Forelimb muscle (tissue), 1 donor: ENCODE data around the gene SMPX. TPM values are rescaled to one million over a fixed set of nuclear protein-coding genes. Genes with fewer than 3 reads are reported as not detected.

Experiments
- DNase-seq: peaks from one replicate; pipeline ENCODE4 v3.0.0-alpha.2; 2013; ENCODE audit warnings: low read depth
- polyA plus RNA-seq: library from polyadenylated mRNA; unstranded; fragments of 120-200 nt; gene quantifications from one replicate; pipeline ENCODE4 v1.2.1, GENCODE V29; 2013; ENCODE audit not compliant: insufficient read length

The SMPX gene
- polyA plus RNA-seq, 1 donor, result 291 TPM

DNA sequence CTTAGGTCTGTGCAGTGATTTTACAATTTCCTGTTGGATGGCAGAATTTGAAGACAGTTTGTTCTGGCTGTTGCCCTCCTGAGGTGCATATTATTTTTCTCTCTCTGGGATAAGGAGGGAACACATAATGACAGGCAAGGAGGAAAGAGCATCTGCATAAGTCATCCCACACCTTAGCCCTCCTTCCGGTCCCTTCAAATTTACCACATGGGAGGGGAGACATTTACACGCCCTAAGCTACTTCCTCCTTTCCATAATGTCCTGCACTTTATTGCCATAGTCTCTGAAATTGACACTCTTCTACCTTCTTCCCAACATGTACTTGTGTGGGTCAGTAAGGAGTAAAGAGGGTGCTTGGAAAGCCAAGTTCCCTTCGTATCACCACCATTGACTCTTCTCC lies 13.9 kb downstream of the SMPX start:
- DNase-seq, result no peak

DNA sequence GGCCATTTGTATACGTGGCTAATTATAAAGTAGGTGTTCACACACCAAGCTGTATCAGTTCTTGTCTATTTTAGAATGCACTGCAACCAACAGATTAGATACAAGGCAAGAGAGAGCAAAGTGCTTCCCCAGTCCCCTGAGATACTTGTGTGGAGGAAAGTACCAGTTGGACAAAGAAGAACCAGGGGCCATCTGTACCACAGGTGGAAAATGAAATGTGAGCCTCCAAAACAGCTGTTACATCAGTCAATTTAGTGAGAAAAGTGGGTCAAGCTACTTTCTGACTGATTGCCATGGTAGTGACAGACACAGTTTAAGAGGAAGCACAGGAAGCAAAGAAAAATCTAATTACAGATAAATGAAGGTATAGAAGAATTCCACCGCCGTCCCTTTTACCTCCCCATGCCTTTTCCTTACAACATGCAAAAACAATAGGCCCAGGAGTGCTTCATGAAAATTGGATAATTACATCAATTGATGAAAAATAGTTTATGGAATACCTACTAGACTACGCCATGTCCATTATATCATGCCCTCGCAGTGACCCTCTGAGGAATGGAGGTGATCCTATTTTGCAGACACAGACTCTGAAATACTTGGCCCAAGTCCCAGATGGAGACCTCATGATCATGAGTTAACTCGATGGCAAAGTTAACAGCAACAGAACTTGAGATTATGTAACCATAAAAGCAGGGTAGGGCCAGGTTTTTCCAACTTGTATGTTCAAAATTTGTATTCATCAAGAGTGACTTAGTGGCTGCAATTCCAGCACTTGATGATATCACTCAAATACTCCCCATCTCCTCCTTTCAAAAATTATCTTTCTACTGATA lies 15.8 kb downstream of the SMPX start:
- DNase-seq, result no peak

DNA sequence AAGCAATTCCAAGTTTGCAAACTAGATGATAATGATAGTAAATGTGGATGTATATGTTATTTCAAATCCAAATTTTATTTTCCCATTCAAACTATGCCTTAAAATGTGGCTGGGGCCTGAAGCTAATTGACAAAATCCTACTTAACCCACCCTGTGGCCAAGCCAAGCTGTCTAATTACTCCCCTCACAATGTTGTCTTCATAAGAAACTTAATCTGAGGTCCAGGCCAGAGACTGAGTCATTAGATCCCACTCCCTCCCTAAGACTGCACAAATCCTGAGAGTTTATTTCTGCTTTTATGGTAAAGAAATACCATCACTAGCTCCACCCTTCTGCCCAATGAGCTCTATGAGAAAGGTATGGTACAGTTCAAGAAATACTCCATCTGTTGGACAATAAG lies 16.6 kb downstream of the SMPX start:
- no peak for DNase-seq

- no peak for DNase-seq
Measured at GRCh38 chrX:21740329-21741274, 17.3 kb downstream of the SMPX start.

GRCh38 chrX:21738950-21739287 lies 19.0 kb downstream of the SMPX start:
- DNase-seq, result no peak

- DNase-seq, result no peak
Measured at GRCh38 chrX:21738210-21738949, 19.5 kb downstream of the SMPX start.

GRCh38 chrX:21735768-21736127 lies 22.2 kb downstream of the SMPX start:
- no peak for DNase-seq

GRCh38 chrX:21735038-21735767 lies 22.7 kb downstream of the SMPX start:
- no peak for DNase-seq

DNA sequence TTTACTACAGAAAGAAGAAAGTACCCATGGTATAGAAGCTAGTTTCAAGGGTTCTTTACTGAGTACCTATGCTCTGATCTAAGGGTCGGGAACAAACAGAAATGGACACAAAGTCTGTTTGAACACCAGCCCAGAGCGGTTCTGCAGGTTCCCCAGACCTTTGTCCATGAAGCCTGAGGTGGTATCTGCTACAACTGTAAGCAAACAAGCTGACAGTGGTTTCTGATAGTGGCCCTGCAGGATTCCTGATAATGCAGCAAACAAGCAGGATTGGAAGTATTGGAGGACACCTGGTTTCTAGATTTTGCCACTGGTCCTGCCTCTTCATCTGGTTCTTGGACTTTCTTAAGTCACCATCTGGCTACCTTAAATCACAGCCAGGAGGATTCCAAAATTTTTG lies 23.7 kb downstream of the SMPX start:
- DNase-seq, result no peak

GRCh38 chrX:21733705-21734104 lies 24.2 kb downstream of the SMPX start:
- DNase-seq, result no peak

GRCh38 chrX:21730026-21730425 lies 27.9 kb downstream of the SMPX start:
- DNase-seq, result no peak

DNA sequence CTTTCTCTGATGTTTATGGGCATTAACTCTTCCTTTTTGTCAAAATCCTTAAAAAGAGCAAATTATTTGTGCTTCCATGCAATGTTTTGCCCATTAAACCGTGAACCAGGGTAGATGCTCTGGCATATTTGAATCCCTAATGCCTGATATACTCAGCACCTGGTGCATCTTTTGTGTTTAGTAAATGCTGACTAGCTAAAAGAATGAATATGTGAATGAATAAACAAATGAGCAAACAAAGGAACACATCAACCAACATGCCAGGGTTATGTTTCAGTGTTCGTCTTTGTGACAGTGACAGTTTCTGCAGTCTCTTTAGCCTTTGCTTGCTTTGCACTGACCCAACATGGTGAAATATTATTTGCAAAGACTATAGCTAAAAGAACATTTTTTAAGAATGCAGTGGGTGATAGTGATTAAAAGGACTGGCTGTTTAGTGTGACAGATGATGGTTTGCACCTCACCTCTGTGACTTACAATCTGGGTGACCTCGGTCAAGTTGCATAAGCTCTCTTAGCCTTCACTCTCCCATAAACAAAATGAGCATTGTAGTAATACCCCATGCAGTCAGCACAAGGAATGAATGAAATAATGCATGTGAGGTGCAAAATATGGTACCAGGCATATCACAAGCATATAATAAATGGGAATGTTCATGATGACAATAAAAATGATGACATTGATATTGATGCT lies 29.5 kb downstream of the SMPX start:
- DNase-seq, result no peak

DNA sequence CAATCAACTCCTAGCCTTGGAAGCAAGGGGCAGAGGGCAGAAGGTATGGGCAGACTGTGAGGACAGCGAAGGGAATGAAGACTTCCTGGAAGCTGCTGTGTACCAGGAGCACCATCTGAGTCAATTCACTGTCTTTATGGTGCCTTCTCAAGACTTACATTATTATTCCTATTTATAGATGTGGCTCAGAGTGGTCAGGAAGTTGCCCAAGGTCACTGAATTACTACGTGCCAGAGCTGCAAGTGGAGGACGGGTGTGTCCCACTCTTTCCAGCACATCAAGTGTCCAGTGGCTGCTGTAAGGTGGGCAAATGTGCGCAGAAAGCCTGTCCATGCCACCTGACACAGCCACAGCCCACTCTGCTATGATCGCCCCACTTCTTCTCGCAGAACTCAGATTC lies 32.0 kb downstream of the SMPX start:
- no peak for DNase-seq

DNA sequence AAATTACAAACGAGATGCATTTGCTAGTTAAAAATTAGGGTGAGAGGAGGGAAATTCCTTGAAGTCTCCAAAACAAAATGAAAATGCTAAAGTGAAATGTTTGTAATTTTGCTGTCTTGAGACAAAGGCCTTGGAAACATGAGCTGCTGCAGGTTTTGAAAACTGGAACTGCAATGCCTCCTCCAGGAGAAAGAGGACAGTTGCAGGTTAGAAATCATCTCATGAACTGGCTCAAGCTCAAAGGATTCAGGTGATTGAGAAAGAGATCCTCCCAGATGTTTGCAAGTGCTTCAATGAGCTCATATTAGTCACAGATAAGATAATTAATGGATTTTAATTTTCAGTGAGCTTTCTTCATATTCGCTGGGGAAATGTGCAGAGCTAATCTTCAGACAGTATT lies 32.4 kb downstream of the SMPX start:
- no peak for DNase-seq

DNA sequence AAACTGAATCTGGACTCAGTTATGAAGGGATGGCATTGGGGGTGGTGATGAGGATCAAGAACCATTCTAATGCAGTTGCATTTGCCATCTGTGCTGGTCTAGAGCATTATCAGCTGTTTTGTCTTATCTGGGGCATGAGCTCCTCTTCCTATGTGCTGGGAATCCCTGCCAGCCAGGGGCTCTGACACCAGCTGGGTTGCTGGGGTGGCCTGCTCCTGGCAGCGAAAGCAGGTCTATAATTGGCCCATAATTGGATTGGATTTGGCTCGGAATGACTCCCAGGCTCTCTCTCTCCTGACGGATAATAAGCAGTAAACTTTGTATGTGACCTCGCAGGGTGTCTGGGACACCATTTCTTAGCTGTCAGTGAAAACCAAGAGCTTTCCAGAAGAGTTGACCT lies 34.1 kb downstream of the SMPX start:
- no peak for DNase-seq

DNA sequence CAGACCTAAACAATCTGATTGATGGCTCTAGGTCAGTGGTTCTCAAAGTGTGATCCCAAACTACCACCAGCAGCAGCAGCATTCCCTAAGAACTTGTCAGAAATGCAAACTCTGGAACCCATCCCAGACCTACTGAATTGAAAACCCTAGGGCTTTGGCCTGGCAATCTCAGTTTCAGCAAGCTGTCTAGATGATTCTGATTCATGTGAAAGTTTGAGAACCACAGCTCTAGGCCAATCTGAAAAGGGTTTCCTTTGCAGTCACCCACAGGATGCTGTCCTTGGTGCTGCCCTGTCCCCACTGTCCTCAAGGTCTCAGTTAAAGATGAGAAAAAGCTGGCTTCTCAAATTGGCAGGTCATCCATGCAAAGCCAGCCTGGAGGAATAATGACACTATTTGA lies 34.8 kb downstream of the SMPX start:
- no peak for DNase-seq

- no peak for DNase-seq
Measured at GRCh38 chrX:21721195-21721594, 36.7 kb downstream of the SMPX start.

DNA sequence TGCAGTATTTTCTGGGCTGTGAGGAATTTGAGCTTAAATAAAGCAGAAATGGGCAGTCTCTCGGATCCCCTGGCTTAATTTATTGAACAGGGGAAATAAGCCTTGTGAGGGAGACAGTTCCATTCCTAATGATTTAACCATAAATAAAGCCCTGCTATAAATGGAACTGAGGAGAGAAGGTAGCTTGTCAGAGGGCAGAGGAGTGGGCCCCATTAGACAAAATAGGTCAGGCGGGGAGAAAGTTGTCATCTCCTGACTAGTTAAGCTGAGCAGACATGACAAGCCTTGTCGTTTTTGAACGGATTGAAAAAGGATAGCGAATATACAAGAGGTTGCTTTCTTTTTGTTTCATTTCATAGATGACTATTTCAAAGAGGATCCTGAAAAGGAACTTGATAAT lies 39.3 kb downstream of the SMPX start:
- no peak for DNase-seq

GRCh38 chrX:21717802-21718201 lies 40.1 kb downstream of the SMPX start:
- no peak for DNase-seq

DNA sequence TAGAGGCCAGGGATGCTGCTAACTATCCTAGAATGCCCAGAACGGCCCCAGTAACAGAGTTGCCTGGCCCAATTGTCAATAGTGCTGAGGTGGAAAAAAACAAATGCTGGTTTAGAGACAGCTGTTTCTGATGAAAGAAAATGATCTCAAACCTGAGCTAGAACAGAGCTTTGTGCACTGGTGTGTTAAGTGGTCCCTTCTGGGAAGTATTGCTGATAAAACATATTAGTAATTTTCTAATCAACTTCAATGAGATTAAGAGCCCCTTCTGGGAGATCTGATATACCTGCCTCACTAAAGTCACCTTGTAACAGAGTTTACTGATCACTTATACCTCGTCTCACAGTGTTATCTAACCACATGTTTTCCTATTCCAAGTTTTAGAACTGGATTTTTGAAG lies 42.1 kb downstream of the SMPX start:
- no peak for DNase-seq

- no peak for DNase-seq
Measured at GRCh38 chrX:21715337-21715736, 42.6 kb downstream of the SMPX start.
